Left cardiac atrium (tissue), 4 donors: Measurements from ENCODE around the gene REM1. TPM values are rescaled to one million over a fixed set of nuclear protein-coding genes. Genes with fewer than 3 reads are reported as not detected.
"Not testable (repeated sequence)": the region's sequence is repeated elsewhere in the genome, so short reads cannot be mapped to it uniquely, and the experiment has no call there.

Experiments
- ATAC-seq, 2 donors: fragments of 200-7000 bp; cut with Tn5 transposase; one replicate each; pipeline ENCODE4 v1.9.1; 2020; ENCODE audit warnings: mild to moderate bottlenecking in 2 of 2, moderate library complexity in 2 of 2
- DNase-seq: peaks from one replicate; pipeline ENCODE4 v3.0.0-alpha.2; 2020
- intact Hi-C, 2 donors: fragments of 100-400 bp; cut with DNase I; formaldehyde crosslinking; loops; one replicate each; pipeline versions ENCODE4 v1.14.1 to v1.15.1; 2022 to 2023
- total RNA-seq, 2 donors: library from RNA; stranded (reverse); fragmentation: NEBNext Ultra II Directional; extraction: Animal tissue kit (Norgen Biotek cat#: 25700); gene quantifications; one replicate each; pipeline ENCODE4 v1.2.1, GENCODE V29; 2021
- donor health status: DM: no; HTN: yes; CAD: no.
- donor health status: DM: no; HTN: yes; CAD: no; lungs with severe emphysema.
- donor health status: DM: yes; HTN: yes; CAD: no.
- donor health status: Dilated cardiomyopathy.

Gene REM1
- total RNA-seq, 2 donors from 2014 or later: 1.6 to 3.2 TPM

GRCh38 chr20:31516651-31517050 lies 41.6 kb downstream of the REM1 start:
- intact Hi-C loops: no loop called here
- DNase-seq (no peak), ATAC-seq (no peak)

- intact Hi-C loops: no loop called here
- DNase-seq (no peak), ATAC-seq (no peak)
These were observed 42.3 kb downstream of the REM1 start for GRCh38 chr20:31517373-31517772.

DNA sequence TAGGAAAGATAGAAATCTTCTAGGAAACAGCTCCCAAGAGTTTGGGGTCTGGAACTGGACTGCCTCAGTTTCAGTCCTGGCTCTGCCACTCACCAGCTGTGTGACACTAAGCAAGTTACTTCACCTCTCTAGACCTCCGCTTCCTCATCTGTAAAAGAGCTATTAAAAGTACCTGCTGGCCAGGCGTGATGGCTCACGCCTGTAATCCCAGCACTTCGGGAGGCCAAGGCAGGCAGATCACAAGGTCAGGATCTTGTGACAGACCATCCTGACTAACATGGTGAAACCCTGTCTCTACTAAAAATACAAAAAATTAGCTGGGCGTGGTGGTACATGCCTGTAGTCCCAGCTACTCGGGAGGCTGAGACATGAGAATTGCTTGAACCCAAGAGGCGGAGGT lies 46.2 kb downstream of the REM1 start:
- intact Hi-C loops, DNase-seq, ATAC-seq: not testable (repeated sequence)

DNA sequence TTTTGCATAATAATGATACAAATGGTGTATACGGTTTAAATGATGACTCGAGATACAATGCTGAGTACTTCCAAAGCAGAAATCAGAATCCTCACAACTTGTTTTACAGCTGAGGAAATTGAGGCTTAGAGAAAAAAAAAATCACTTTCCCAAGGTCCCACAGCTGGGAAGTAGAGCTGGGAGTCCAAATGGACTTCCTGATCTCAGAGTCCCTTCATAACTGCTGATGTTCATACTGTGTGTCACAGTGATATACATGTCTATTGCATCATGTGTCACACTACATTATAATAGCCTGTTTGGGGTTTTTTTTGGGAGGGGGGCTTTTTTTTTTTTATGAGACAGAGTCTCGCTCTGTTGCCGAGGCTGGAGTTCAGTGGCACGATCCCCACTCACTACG lies 47.6 kb downstream of the REM1 start:
- intact Hi-C loops: no loop called here
- DNase-seq (no peak), ATAC-seq (peak in 1 of 2 donors; percentile 30)

- DNase-seq: peak; percentile 36
These were observed 48.5 kb downstream of the REM1 start for GRCh38 chr20:31523361-31524283.

DNA sequence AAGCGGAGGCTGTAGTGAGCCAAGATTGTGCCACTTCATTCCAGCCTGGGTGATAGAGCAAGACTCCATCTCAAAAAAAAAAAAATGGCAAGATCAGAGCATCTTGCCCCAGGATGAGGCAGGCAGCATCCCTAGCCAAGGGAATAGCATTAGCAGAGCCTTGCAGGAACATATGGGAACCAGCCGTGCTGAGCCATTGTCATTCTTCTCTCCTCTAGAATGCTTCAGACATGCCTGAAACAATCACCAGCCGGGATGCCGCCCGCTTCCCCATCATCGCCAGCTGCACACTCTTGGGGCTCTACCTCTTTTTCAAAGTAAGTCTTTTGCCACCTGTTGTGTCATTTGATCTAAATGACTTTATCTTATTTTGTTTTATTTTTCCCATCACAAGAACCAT lies 52.2 kb downstream of the REM1 start:
- no peak for DNase-seq
- ATAC-seq: no peak
- intact Hi-C loops: no loop called here

More at GRCh38 chr20:31523361-31524283, 48.5 kb downstream of the REM1 start:
- intact Hi-C loops: no loop called here
- ATAC-seq: peak; percentile 38 to 71

Other genes with a start within 250 kb of the REM1 start
- gene DEFB115, start 217.6 kb upstream of the REM1 start, total RNA-seq: not detected
- not detected for gene DEFB116, start 166.7 kb upstream of the REM1 start, total RNA-seq
- not detected for gene DEFB118, start 106.7 kb upstream of the REM1 start, total RNA-seq
- not detected for gene DEFB119, start 84.7 kb upstream of the REM1 start, total RNA-seq
- not detected for gene DEFB121, start 69.1 kb upstream of the REM1 start, total RNA-seq
- not detected for gene DEFB123, start 34.7 kb upstream of the REM1 start, total RNA-seq
- under 1 TPM in 1 of 2 donors, not detected in 1; 0.44 TPM for gene DEFB124, start 161 bp upstream of the REM1 start, total RNA-seq
- 10 to 100 TPM; 64.9 to 88.9 TPM for gene HM13, start 39.2 kb downstream of the REM1 start, total RNA-seq
- 100 to 1,000 TPM; 103 to 222 TPM for gene ID1, start 130.0 kb downstream of the REM1 start, total RNA-seq
- gene COX4I2, start 162.6 kb downstream of the REM1 start, total RNA-seq: 10 to 100 TPM; 11.4 to 12.6 TPM
- gene BCL2L1, start 247.6 kb downstream of the REM1 start, total RNA-seq: 10 to 100 TPM; 45.1 to 79.8 TPM